GM18526 (cell line): Measurements from ENCODE around the gene TNS1.

Experiments
- POLR2A ChIP-seq: IDR thresholded peaks from 3 replicates; pipeline ENCODE4 v1.6.1; 2011; ENCODE audit not compliant: insufficient read length; ENCODE audit errors: extremely low read depth

The TNS1 gene

DNA sequence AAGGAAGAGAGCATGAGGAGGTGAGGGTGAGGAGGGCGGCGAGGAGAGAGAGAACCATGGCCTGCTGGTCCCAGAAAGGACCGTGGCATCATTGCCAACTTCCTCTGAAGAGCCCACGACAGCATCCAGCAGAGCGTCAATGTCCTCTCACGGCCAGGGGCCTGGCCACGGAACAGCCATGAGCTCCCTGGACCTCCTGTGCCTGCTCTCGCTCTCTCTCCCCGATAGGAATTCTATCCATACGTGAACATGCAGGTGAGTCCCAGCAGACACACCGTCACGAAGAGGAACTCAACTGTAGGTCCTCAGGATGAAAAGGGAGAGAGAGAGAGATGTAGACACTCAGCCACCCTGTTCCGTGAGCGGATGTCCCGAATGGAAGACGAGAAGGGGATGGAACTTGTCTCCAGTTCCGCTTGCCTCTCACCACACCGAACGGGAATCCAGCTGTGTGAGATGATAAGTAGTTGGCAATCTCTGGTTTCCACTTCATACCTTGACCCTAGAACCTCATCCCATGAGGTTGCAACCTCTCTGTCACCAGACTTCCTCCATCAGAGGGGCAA, 107.6 kb downstream of the TNS1 start:
- no peak for TF ChIP-seq POLR2A

GRCh38 chr2:217893440-217893839, 109.4 kb downstream of the TNS1 start:
- TF ChIP-seq POLR2A: no peak

DNA sequence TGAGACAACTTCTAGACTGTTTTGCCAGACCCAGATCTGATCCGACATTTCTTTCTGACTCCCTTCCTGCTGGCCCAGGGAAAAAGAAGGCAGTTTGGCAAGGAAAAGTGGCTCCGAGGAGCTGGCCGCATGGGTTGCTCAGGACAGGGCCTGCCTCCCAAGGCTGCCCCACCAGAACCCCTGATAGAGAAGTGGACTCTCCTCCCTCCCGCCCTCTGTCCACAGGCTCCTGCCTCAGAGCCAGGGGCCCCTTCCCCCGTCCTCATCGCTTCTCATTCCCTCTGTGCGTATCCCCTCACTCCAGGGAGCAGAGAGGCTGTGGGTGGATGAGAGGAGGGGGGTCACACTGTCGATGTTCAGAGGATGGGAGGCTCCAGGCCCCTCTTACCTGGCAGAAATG, 110.2 kb downstream of the TNS1 start:
- no peak for TF ChIP-seq POLR2A

GRCh38 chr2:217890445-217890844, 112.3 kb downstream of the TNS1 start:
- TF ChIP-seq POLR2A: no peak

- no peak for TF ChIP-seq POLR2A
These were observed 113.1 kb downstream of the TNS1 start for GRCh38 chr2:217889656-217890055.

DNA sequence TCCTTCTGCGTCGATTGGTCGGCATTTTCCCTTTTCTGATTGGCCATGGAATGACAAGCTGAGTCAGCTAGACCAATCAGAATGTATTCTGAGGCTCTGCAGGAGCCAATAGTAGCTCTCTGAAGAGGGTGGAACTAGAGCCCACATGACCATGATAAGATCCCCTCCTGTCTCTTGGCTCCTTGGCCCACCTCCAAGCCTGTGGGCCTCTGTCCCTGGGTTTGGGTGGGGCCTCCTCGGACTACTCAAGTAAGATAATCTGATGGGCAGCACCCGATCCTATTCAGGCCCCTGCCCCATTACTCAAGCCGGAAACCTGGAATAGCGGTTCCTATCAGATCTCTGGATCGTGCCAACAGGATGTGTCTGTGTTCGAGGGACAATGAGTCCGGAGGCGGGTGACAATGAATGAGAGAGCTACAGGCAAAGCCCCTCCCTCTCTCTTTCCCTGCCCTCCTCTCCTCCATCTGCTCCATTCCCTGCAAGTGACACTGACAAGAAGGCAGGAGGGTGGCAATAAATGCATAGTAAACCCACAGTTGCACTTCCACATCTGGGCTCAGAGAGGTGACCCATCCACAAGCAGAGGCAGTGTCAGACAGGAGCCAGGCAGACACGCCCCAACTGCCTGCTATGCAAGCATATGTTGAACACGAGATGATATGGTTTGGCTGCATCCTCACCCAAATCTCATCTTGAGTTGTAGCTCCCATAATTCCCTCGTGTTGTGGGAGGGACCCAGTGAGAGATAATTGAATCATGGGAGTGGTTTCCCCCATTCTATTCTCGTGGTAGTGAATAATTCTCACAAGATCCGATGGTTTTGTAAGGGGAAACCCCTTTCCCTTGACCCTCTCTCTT, 114.7 kb downstream of the TNS1 start:
- no peak for TF ChIP-seq POLR2A

DNA sequence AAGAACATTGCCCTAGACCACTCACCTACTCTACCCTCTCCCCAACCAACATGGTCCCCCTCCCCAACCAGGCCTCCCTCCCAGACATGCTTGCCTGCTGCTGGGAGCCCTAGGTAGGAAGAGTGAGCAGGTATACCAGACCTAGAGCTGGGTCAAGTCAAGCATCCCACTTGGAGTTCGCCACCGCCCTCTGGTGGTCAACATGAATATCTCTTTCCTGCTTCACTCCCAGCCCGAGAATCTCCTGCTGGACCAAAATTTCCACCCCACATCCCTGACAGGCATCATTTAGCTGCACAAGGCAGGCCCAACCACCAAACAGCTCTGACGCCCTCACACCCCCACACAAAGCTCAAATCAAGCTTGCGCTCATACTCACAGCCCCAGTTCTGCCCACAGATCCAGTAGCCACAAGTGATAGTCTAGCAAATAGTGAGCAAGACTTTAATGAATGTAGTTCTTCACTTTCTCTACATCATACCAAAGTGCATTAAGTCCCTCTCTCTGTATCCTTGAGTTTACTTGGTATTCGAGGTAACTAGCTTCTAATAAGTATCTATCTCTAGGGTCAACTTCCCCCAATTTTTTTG, 116.0 kb downstream of the TNS1 start:
- no peak for TF ChIP-seq POLR2A

DNA sequence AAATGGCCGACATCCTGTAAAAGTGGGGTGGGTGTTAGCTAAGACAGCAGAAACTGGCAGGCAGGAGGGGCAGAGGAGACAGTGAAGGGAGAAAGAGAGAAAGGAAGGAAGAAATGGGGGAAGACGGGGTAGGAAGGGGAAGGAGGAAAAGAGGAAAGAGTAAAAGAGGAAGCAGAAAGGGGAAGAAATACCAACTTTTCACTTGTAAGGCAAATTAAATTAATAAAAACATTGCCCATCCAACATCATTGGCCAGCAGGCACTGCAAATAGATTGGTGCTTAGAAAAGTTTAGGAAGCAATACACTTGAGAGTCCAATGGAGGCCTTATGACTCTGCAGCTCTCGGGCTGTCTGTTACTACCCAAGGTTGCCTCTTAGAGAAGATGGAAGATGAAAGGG, 116.7 kb downstream of the TNS1 start:
- TF ChIP-seq POLR2A: no peak

- no peak for TF ChIP-seq POLR2A
These were observed 117.8 kb downstream of the TNS1 start for GRCh38 chr2:217884985-217885384.

DNA sequence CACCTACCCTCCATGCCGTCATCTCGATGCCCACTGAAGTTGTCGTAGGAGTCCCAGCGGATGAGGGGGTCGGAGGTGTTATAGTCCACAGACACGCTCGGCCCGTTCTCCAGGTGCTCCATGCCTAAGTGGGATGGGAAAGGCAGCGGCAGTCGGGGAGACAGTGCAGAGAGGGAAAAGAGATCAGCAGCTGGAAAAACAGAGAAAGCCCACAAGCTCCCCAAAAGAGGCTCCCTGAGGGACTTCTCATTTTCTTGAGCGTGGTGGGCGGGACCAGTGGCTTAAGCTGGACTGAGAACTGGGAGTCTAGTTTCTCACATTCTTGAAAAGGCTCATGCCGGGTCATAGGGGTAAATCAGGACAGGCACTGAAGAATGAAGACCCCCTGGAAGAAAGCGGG, 121.9 kb downstream of the TNS1 start:
- TF ChIP-seq POLR2A: no peak

DNA sequence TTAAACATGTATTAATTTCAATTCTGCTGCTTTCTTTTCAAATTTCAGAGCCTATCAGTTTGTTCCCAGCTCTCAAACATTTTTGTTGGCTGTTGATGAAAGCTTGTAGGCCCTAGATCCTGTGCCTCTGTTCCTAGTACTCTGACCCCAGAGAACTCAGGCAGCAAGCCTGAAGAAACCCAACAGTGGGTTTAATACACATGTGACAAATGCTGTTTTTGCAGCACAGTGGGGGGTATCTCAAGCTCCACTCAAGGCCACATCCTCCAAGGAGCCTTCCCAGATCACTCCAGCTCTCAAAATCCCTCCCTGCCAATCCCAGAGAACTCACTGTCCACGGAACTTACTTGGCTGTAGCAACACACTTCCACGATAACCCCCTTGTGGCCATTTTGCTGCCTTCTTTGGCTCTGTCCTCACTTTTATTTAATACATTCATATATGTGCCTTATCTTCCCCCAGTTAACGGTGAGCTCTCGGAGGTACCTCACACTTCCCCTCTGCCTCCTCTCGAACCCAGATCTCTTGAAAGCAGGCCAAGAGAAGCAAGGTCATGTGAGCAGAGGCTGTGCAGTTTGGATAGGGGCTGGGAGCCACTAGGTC, 122.4 kb downstream of the TNS1 start:
- no peak for TF ChIP-seq POLR2A

- TF ChIP-seq POLR2A: no peak
These were observed 123.7 kb downstream of the TNS1 start for GRCh38 chr2:217878915-217879590.

DNA sequence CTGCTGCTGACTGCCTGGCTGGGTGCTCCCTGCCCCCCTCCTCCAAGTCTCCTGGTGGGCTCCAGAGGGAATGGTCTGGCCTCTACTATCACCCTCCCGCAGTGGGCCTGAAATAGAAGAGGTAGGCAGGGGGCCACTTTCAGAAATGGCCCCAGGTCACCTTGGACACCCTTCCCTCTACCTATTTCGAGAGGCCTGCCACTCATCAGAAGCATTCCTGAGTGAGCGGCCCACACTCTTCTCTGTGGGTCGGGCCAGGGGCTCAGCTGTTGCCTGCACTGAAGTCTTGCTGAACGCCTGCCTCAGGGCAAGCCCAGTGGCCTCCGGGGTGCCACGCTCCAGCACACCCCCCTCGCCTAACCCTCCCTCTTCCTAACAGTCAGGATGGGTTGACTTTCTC, 124.9 kb downstream of the TNS1 start:
- TF ChIP-seq POLR2A: no peak

DNA sequence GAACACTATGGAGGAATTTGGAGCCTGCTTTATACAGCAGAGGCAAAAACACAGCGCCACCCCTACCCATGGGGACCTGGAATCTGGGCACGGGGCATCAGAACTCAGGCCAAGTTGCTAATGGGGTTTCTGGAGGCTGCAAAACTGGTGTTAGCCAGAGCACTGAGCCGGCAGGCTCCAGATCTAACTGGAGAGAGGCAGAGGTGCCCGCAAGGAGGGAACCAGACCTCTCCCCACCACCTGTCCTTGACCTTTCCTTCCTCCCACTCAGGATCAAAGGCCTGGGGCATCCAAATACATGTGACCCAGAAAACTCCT, 126.6 kb downstream of the TNS1 start:
- TF ChIP-seq POLR2A: no peak

GRCh38 chr2:217875556-217876252, 127.1 kb downstream of the TNS1 start:
- no peak for TF ChIP-seq POLR2A
